ENCODE results near the gene STX5.
"Not testable (repeated sequence)": the region's sequence is repeated elsewhere in the genome, so short reads cannot be mapped to it uniquely, and the experiment has no call there.

STX5 gene, protein sequence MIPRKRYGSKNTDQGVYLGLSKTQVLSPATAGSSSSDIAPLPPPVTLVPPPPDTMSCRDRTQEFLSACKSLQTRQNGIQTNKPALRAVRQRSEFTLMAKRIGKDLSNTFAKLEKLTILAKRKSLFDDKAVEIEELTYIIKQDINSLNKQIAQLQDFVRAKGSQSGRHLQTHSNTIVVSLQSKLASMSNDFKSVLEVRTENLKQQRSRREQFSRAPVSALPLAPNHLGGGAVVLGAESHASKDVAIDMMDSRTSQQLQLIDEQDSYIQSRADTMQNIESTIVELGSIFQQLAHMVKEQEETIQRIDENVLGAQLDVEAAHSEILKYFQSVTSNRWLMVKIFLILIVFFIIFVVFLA

DNA sequence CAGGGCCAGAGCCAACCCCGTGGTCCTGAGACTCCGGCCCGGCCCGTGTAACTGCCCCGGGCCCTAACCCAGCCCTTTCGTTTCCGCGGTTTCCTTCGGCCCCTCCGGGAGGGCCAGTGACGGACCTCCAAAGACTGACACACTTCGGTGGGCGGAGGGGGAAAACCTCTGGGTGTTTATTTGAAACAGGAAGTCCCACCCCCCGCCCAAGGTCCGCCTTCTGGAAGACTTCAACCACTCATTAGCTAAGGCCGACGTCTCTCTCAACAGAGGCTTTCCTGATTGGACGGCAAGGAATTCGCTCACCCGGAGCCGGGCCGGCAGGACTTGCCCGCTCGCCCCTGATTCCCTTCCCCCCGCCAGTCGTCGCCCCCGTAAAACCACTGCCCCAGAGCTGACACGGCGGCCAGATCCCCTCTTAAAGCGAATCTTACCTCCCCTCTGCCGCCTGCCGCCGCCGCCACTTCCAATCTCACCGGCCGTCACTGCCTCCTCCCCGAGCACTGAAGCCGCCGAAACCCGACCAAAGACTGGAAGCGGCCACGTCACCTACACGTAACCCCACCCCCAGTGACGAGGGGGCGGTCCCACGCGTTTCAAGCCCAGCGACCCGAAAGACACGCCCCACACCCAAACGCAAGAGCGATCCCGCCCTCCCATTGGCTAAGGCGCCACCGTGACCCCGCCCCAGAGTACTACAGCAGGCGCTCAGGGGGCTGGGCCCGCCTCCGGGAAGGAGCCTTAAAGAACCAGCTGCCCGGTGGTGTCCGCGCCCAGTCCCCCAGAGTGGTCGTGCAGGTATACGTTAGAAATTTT is at the start of gene STX5:
STX5 (minus strand) TSS at position 532 of the 816 bp plus-strand sequence. CDS start 808 bp downstream, outside the sequence.
- DNase-seq (ENCODE audit: low spot score), result peak; percentile 98

DNA sequence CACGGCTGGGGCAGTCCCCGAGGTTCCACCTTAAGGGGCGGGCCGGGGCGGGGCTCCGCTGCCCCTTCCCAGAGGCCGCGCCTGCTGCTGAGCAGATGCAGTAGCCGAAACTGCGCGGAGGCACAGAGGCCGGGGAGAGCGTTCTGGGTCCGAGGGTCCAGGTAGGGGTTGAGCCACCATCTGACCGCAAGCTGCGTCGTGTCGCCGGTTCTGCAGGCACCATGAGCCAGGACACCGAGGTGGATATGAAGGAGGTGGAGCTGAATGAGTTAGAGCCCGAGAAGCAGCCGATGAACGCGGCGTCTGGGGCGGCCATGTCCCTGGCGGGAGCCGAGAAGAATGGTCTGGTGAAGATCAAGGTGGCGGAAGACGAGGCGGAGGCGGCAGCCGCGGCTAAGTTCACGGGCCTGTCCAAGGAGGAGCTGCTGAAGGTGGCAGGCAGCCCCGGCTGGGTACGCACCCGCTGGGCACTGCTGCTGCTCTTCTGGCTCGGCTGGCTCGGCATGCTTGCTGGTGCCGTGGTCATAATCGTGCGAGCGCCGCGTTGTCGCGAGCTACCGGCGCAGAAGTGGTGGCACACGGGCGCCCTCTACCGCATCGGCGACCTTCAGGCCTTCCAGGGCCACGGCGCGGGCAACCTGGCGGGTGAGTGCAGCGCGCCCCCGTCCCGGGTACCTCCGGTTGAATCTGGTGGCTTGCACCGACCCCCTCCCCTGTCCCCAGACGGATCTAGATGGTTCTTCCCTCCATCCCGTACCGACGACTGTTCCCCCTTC is 49.1 kb upstream of the STX5 start, which contains the start of gene SLC3A2:
SLC3A2 (plus strand) TSS at position 94 of the 776 bp plus-strand sequence; CDS start at position 222, 128 bp downstream.
- peak; percentile 85 for DNase-seq (ENCODE audit: low spot score)

DNA sequence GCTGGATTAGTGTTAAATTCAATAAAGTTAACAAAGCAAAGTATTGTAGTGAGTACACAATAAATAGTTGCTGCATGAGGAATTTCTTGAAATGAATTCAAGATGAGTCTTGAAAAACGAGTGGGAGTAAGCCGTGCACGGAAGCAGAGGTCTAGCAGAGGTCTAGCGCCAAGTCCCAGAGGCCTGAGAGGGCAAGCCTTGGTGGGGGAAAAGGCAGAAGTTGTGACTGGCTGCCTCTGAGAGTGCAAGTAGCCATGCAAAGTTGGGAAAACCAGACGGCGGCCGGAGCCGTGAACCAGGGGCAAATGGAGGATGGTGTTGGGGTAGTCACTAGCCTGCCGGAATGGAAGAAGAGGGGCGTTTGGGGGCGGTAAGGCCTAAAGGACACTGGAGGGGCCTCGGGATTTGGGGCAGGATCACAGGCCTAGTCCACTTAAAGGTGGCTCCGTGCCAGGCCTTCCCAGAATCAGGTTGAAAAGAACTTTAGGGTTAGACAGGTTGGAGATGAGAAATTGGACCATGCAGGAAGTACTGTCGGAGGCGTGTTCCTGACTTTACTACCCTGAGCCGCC is 48.5 kb upstream of the STX5 start:
- peak; percentile 73 for DNase-seq (ENCODE audit: low spot score)

DNA sequence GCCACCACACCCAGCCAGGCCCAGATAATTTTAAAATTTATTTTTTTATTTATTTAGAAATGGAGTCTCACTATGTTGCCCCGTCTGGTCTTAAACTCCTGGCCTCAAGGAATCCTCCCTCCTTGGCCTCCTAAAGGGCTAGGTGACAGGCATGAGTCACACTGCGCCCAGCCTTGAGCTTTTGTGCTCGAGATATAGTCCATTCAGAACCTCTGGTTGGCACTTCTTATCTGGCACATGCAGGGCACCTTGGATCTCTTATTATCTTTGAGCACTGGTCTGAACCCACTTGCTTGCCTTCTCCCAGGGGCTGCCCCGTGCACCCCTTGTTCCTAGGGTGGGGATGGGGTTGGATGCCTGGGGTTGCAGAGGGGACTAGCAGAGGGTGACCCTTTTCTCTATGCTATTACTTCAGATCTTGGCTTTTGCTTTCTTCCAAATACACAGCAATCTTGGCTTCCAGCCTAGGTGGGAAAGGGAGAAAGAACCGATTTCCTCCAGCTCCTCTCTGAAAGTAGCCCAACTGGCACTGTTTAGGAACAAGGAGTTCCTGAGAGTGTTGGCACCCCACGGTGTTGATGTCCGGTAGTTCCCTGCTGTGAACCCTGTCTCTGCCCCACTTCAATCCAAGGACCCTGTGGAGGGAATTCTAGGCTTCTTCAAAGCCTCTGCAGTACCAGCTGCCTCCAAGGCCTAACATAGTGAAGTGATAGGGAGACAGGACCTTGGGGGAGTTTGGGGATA is 47.6 kb upstream of the STX5 start:
- DNase-seq (ENCODE audit: low spot score), result no peak

DNA sequence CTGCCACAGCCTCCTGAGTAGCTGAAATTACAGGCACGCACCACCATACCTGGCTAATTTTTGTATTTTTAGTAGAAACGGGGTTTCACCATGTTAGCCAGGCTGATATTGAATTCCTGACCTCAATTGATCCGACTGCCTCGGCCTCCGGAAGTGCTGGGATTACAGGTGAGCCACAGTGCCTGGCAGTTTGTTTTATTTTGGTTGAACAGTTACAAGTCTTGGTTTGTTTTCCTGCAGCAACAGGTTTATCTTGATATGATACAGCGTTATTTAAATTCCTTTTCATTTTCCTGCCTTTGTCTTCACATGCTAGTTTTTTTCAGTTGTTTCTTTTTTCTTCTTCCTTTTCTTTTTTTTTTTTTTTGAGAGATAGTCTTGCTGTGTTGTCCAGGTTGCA is 44.9 kb upstream of the STX5 start:
- DNase-seq (ENCODE audit: low spot score), result no peak

DNA sequence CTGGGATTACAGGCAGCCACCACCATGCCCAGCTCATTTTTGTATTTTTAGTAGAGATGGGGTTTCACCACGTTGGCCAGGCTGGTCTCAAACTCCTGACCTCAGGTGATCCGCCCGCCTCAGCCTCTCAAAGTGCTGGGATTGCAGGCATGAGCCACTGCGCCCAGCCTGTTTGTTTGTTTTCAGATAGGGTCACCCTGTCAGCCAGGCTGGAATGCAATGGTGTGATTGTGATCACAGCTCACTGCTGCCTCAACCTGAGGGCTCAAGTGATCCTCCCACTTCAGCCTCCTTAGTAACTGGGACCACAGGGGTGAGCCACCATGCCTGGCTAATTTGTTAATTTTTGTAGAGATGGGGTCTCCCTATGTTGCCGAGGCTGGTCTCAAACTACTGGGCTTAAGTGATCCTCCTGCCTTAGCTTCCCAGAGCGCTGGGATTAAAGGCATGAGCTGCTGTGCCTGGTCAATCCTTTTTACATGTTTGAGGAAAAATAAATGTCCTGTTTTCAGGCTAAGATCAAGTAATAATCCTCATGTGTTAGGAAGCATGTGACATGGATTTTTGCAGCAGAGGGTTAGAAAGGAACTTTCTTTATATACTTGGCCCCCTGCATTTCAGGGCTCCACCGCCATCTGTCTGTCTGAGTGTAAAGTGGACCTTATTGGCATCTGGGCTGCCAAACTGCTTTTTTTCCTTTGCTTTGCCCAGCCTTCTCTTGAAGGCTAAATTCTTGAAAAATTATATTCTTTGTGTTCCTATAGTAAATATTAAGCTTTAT is 44.0 kb upstream of the STX5 start:
- DNase-seq (ENCODE audit: low spot score), result no peak

DNA sequence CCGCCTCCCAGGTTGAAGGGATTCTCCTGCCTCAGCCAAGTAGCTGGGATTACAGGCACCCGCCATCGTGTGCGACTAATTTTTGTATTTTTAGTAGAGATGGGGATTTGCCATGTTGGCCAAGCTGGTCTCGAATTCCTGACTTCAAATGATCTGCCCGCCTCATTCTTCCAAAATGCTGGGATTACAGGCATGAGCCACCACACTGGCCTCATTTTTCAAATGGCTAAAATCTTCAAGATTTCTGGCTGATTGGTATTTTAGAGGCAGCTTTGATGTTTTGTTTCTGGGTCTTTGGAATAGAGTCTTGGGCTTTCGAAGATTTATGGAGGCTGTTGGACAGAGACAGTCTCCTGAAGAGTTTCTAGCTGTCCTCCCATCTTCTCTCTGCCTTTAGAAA is 43.0 kb upstream of the STX5 start:
- DNase-seq (ENCODE audit: low spot score), result no peak

DNA sequence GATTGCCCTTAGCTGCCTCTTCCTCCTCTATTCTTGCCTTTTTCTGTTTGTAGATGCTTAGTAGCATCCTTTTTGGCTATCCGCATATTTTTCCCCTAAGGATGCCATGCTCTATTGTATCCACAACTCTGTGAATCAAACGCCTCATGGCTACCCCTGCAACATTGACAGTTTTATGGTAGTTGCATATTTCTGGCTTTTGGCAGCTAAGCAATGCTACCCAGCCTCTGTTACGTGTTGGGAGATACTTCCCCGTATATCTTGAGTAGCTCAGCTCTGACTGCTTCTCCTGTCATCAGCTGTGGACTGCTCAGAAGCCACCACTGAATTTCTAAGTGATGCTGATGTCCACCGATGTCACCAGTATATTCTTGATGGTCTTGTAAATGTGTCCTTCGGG is 33.8 kb upstream of the STX5 start:
- DNase-seq (ENCODE audit: low spot score), result no peak

DNA sequence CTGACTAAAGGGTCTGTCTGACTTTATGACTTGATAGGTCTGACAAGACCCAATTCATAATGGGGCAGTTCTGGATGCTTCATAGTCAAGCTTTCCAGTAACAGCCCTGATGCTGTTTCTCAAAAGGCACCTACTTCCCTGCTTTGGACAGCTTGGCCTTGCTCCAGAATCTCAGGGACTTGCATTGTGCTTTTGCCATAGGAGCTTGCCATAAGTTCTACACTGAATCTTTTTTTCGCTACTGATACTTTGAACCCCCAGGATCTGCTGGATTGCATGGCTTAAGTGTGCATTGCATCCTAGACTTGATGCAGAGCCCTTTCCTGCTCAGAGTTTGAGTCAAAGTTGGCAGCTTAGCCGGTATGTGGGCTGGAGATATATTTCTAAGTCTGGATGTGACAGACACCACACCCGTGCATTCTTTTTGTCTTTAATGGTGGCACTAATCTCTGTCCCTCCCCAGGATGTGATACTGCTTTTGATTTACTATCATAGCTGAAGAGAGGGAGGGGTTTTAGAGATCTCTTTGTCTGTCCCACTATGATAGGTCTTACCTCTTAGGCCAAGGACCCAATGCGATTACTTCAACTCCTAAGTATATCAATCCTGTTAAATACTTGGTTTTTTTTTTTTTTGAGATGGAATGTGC is 32.0 kb upstream of the STX5 start:
- no peak for DNase-seq (ENCODE audit: low spot score)

DNA sequence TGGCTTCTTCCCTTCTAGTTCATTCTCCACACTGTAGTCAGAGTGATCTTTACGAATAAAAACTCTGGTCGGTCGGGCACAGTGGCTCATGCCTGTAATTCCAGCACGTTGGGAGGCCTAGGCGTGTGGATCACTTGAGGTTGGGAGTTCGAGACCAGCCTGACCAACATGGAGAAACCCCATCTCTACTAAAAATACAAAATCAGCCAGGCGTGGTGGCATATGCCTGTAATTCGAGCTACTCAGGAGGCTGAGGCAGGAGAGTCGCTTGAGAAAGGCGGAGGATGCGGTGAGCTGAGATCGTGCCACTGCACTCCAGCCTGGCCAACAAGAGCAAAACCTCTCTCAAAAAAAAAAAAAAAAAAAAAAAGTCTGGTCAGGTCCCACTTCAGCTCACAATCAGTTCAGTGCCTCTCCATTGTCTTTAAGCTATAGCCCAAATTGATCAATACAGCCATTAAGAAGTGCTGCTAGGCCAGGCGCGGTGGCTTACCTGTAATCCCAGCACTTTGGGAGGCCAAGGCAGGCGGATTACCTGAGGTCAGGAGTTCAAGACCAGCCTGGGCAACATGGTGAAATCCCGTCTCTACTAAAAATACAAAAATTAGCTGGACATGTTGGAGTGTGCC is 29.8 kb upstream of the STX5 start:
- not testable (repeated sequence) for DNase-seq (ENCODE audit: low spot score)

DNA sequence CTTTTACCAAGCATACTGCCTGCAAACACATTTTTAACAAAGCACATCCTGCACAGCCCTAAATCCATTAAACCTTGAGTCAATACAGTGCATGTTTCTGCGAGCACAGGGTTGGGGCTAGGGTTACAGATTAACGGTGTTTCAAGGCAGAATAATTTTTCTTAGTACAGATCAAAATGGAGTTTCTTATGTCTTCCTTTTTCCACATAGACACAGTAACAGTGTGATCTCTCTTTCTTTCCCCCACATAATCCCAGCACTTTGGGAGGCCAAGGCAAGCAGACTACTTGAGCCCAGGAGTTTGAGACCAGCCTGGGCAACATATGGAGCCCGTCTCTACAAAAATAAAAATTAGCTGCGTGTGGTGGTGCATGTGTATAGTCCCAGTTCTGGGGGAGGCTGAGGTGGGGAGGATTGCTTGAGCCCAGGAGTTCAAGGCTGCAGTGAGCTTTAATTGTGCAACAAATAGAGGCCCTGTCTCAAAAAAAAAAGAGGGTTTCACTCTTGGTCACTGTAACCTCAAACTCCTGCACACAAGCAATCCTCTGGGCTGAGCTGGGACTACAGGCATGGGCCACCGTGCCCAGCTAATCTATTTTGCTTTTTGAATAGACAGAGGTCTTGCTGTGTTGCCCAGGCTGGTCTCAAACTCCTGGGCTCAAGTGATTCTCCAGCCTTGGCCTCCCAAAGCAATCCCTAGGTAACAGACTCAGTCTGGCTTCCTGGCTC is 29.1 kb upstream of the STX5 start:
- no peak for DNase-seq (ENCODE audit: low spot score)

DNA sequence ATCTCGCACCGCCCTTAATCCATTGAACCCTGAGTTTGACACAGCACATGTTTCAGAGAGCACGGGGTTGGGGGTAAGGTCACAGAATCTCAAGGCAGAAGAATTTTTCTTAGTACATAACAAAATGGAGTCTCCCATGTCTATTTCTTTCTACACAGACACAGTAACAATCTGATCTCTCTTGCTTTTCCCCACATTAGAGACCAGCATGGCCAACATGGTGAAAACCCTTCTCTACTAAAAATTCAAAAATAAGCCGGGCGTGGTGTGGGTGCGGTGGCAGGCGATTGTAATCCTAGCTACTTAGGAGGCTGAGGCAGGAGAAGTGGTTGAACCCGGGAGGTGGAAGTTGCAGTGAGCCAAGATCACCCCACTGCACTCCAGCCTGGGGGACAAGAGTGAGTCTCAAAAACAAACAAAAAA is 27.4 kb upstream of the STX5 start:
- DNase-seq (ENCODE audit: low spot score), result not testable (repeated sequence)

DNA sequence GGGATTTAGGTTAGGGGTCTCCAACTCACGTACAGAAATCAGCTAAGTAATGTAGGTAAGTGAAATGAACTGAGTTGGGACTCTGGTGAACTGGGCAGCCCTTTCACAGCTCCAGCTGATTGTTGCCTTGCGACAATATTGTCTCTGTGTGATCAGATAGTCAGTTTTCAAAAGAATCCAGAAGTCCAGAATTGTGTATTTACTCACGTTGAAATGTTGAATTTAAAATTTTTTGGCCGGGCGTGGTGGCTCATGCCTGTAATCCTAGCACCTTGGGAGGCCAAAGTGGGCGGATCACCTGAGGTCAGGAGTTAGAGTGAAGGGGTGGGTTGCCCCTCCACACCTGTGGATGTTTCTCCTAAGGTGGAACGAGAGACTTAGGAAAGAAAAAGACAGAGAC is 26.4 kb upstream of the STX5 start:
- no peak for DNase-seq (ENCODE audit: low spot score)

DNA sequence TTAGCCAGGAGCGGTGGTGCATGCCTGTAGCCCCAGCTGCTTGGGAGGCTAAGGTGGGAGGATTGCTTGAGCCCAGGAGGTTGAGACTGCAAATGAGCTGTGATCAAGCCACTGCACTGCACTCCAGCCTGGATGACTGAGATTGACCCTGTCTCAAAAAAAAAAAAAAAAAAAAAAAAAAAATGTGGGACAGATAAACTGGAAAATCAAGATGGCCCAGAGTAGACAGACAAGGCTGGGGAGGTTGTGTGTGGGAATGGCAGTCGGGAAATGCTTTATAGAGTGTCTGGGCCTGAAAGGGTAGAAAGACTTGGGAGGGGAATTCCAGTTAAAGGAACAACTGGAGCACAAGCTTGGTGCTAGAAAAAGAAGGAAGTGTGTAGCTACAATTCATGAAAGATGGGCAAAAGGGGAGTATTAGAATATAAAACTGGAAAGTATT is 25.7 kb upstream of the STX5 start:
- no peak for DNase-seq (ENCODE audit: low spot score)

DNA sequence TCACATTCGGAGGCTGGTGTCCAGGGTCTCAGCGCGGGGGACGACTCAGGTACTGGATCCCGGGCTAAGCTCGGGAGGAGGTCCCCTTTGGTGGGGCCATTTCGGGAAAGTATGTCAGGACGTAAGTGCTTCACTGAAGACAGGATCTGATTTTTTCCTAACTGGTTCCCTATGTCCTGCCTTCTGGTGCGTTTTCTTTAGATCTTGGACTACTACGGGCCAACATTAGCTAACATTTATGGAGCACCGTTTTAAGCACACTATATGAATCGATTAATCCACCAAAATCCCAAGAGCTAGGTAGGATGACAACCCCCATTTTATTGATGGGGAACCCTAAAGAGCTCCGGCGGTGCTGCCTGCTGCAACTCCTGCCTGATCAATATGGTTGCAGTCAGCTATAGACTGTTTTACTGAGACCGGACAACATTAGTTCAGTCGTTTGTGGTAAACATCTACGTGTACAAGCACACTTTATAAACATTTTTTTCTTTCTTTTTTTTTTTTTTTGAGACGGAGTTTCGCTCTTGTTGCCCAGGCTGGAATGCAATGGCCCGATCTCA is 24.6 kb upstream of the STX5 start:
- DNase-seq (ENCODE audit: low spot score), result no peak

DNA sequence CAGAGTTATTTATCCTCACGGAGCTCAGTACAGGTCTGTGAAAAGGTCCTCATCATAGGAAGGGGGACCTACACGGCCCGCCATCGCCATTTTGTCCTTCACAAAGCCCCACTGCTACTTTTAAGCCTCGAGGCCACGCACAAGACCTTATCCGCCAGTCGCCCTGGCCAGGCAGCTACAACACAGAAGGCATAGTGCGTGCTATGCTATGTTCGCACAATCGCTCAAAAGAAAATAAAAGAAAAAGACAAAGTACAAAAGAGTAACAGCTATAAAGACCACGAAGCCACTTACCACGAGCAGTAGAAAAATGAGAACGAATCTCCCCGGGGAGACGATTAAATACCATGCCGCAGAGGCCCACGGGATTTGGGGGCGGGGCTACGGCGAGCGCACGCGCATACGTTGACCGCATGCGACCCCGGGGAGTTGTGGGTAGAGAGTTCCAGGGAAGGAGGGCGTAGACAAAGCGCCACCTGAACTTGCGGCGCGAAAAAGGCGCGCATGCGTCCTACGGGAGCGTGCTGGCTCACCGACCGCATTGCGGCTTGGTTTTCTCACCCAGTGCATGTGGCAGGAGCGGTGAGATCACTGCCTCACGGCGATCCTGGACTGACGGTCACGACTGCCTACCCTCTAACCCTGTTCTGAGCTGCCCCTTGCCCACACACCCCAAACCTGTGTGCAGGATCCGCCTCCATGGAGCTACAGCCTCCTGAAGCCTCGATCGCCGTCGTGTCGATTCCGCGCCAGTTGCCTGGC is 23.9 kb upstream of the STX5 start:
- DNase-seq (ENCODE audit: low spot score), result peak; percentile 98

DNA sequence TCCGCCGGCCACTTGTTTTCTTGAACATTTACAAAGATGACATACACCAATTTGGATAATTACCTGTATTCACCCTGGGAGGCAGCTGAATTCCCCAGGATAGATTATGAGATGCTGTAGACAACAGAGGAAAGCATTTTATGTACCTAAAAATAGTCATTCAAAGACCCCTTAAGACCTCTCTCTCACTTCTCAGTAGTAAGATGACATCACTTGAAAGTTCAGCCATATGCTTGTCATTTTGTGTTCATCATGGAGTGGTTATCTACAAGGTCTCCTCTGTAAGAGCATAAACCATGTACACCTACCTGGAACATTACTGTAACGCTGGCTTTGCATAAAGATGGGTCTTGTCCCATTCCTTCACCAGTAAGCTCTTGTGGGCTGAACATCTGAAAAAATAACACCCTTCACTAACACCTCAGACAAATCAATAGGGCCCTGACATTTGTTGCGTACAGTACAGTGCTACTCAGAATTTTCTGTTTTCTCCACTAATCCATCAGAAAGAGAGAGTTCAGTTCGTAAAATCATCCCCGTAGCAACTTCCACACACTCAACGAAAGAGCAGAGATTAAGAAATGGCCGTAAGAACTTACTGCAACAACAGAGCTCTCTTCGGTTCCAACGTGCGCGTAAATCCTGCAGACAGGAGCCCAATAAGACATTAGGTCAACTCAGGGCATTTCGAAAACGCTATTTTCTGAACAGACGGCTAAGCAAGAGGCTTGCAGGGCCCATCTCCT is 23.1 kb upstream of the STX5 start:
- no peak for DNase-seq (ENCODE audit: low spot score)
